ENCODE results near the gene GRIK3. TPM values are rescaled to one million over a fixed set of nuclear protein-coding genes. Genes with fewer than 3 reads are reported as not detected.

Gene GRIK3
- total and polyA plus RNA-seq, 4 donors: 0.03 to 0.08 (median 0.05) TPM; not detected in 1

DNA sequence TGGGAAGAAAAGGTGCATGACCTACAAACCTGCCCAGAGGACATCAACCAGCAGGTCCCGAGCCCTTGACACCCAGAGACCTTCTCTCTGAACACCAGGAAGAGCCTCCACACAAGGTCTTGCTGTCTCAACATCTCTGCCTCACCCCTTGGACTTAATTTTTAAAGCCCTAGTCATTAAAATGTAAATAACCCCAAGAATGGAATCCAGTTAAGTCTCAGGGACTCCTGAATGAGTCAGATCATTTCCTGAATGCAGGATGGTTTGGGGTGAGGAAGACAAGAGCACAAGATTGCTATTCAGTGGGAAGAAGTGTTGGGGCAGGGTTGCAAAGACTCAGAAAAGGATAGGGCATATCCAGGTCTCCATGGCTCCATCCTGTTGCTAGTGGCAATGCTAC lies 17.8 kb upstream of the GRIK3 start:
- Histone ChIP-seq H3K27ac (ENCODE audit: low read depth in 1 of 2, low read length in 2 of 2) (no peak overlapping the region), H3K36me3 (ENCODE audit: control insufficient read depth in 4 of 4, insufficient read depth in 3 of 4, low read depth in 1 of 4, low read length in 3 of 4) (no peaks in the 10 kb centered on the region), H3K4me3 (ENCODE audit: low read depth in 1 of 3, low read length in 3 of 3) (no peak overlapping the region), H3K9me3 (ENCODE audit: control insufficient read depth in 4 of 4, low read length in 3 of 4) (no peaks in the 10 kb centered on the region), H3K9ac (ENCODE audit: low read depth in 1 of 2, low read length in 2 of 2) (no peak overlapping the region), H3K4me1 (ENCODE audit: control insufficient read depth in 4 of 4, insufficient read depth in 4 of 4, low read length in 3 of 4) (no peaks in the 10 kb centered on the region), H3K27me3 (ENCODE audit: control insufficient read depth in 4 of 4, insufficient read depth in 4 of 4, low read length in 3 of 4) (peaks cover 0 to 2% (median 0%) of the 10 kb centered on the region in 4 donors)
- WGBS: 83% methylated on average over 1 of the region's 1 CpG
- no peak for DNase-seq (ENCODE audit: low spot score)
- TF ChIP-seq ZBTB33 (IDR thresholded peaks at IDR 0.05): no peak
- TF ChIP-seq, protein P1, sequence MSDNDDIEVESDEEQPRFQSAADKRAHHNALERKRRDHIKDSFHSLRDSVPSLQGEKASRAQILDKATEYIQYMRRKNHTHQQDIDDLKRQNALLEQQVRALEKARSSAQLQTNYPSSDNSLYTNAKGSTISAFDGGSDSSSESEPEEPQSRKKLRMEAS (IDR thresholded peaks at IDR 0.05): no peak

DNA sequence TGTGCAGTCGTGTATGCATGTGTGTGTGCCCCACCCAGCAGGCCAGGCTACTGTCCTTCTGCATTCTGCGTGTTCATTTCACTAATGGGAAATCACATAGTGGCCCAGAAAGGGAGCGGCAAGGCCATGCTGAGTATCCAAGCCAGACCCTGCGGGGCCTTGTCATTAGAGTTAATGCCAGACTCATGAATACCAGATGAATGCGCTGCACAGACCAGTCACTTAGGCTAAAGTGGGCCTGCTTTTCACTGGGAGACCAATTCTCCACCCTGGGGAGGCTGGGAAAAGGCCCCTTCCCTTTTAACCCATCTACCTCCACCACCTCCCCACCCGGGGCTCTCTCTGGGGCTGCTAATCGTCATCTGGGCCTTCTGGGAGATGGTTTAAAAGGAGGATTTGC lies 17.0 kb upstream of the GRIK3 start:
- H3K36me3 ChIP-seq (ENCODE audit: control insufficient read depth in 4 of 4, insufficient read depth in 3 of 4, low read depth in 1 of 4, low read length in 3 of 4): no peaks in the 10 kb centered on the region
- DNase-seq (ENCODE audit: low spot score): no peak
- H3K27me3 ChIP-seq (ENCODE audit: control insufficient read depth in 4 of 4, insufficient read depth in 4 of 4, low read length in 3 of 4): peaks cover 0 to 2% (median 0%) of the 10 kb centered on the region in 4 donors
- H3K27ac ChIP-seq (ENCODE audit: low read depth in 1 of 2, low read length in 2 of 2): no peak overlapping the region
- no peak overlapping the region for H3K4me3 ChIP-seq (ENCODE audit: low read depth in 1 of 3, low read length in 3 of 3)
- no peak overlapping the region for H3K9ac ChIP-seq (ENCODE audit: low read depth in 1 of 2, low read length in 2 of 2)
- no peak for TF ChIP-seq CTCF (IDR thresholded peaks at IDR 0.05; ENCODE audit: low read depth, low read length, missing input control)
- TF ChIP-seq, protein P1 (IDR thresholded peaks at IDR 0.05): no peak
- no peak for TF ChIP-seq TAF1 (conservative IDR thresholded peaks at IDR 0.05)
- TF ChIP-seq, protein P2, sequence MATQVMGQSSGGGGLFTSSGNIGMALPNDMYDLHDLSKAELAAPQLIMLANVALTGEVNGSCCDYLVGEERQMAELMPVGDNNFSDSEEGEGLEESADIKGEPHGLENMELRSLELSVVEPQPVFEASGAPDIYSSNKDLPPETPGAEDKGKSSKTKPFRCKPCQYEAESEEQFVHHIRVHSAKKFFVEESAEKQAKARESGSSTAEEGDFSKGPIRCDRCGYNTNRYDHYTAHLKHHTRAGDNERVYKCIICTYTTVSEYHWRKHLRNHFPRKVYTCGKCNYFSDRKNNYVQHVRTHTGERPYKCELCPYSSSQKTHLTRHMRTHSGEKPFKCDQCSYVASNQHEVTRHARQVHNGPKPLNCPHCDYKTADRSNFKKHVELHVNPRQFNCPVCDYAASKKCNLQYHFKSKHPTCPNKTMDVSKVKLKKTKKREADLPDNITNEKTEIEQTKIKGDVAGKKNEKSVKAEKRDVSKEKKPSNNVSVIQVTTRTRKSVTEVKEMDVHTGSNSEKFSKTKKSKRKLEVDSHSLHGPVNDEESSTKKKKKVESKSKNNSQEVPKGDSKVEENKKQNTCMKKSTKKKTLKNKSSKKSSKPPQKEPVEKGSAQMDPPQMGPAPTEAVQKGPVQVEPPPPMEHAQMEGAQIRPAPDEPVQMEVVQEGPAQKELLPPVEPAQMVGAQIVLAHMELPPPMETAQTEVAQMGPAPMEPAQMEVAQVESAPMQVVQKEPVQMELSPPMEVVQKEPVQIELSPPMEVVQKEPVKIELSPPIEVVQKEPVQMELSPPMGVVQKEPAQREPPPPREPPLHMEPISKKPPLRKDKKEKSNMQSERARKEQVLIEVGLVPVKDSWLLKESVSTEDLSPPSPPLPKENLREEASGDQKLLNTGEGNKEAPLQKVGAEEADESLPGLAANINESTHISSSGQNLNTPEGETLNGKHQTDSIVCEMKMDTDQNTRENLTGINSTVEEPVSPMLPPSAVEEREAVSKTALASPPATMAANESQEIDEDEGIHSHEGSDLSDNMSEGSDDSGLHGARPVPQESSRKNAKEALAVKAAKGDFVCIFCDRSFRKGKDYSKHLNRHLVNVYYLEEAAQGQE (IDR thresholded peaks at IDR 0.05): no peak
- TF ChIP-seq JUND (IDR thresholded peaks at IDR 0.05): no peak
- no peak for TF ChIP-seq GABPA (IDR thresholded peaks at IDR 0.05 in 1 of 2, conservative IDR thresholded peaks at IDR 0.05 in 1 of 2)
- TF ChIP-seq HNF4G (IDR thresholded peaks at IDR 0.05): no peak
- no peak for TF ChIP-seq HNF4A (conservative IDR thresholded peaks at IDR 0.05)
- TF ChIP-seq EGR1 (IDR thresholded peaks at IDR 0.05; ENCODE audit: low read depth in 2 of 2): no peak
- TF ChIP-seq NR2F2 (IDR thresholded peaks at IDR 0.05): no peak
- no peak for TF ChIP-seq FOXA2 (IDR thresholded peaks at IDR 0.05)
- TF ChIP-seq RAD21 (IDR thresholded peaks at IDR 0.05): no peak
- TF ChIP-seq ZBTB33 (IDR thresholded peaks at IDR 0.05): no peak
- TF ChIP-seq YY1 (IDR thresholded peaks at IDR 0.05): no peak
- TF ChIP-seq SP1 (IDR thresholded peaks at IDR 0.05): no peak
- TF ChIP-seq, protein P3, sequence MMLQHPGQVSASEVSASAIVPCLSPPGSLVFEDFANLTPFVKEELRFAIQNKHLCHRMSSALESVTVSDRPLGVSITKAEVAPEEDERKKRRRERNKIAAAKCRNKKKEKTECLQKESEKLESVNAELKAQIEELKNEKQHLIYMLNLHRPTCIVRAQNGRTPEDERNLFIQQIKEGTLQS (IDR thresholded peaks at IDR 0.05): no peak
- TF ChIP-seq RXRA (IDR thresholded peaks at IDR 0.05): no peak
- TF ChIP-seq FOXA1 (IDR thresholded peaks at IDR 0.05): no peak
- H3K4me1 ChIP-seq (ENCODE audit: control insufficient read depth in 4 of 4, insufficient read depth in 4 of 4, low read length in 3 of 4): no peaks in the 10 kb centered on the region
- H3K9me3 ChIP-seq (ENCODE audit: control insufficient read depth in 4 of 4, low read length in 3 of 4): no peaks in the 10 kb centered on the region
- 72% methylated on average over 7 of the region's 7 CpGs for WGBS

All from liver (tissue), 9 donors.